HFFc6 (cell line): Measurements from ENCODE around the gene EIF4E3. TPM values are rescaled to one million over a fixed set of nuclear protein-coding genes. Genes with fewer than 3 reads are reported as not detected.

Experiments used
- DNase-seq: peaks from one replicate; pipeline ENCODE4 v3.0.0-alpha.2; 2018
- H3K27ac Mint-ChIP-seq: 2 replicates; pipeline ENCODE4 v1.8.0; 2020; ENCODE audit warnings: mild to moderate bottlenecking, mixed read lengths
- H3K27me3 Mint-ChIP-seq: 2 replicates; pipeline ENCODE4 v1.8.0; 2021; ENCODE audit warnings: mild to moderate bottlenecking, moderate library complexity, mixed read lengths; ENCODE audit not compliant: insufficient read depth
- H3K36me3 Mint-ChIP-seq: 2 replicates; pipeline ENCODE4 v1.8.0; 2021; ENCODE audit warnings: low read depth, mixed read lengths
- H3K4me1 Mint-ChIP-seq: 2 replicates; pipeline ENCODE4 v1.8.0; 2020; ENCODE audit warnings: low read depth, mixed read lengths
- H3K4me3 Mint-ChIP-seq: 2 replicates; pipeline ENCODE4 v1.8.0; 2020; ENCODE audit warnings: mild to moderate bottlenecking, moderate library complexity, mixed read lengths
- H3K9me3 Mint-ChIP-seq: 2 replicates; pipeline ENCODE4 v1.8.0; 2020; ENCODE audit warnings: mild to moderate bottlenecking, mixed read lengths
- CTCF ChIP-seq: fragments of 200-600 bp; sonication (generic); IDR thresholded peaks from 2 replicates; pipeline ENCODE4 v1.5.0; 2021; ENCODE audit warnings: antibody characterized with exemption, mild to moderate bottlenecking
- long read RNA-seq: library from polyadenylated mRNA; unstranded; transcript quantifications from one replicate; pipeline ENCODE4 v2.0.0, GENCODE V29; 2019
- total RNA-seq, 6 experiments: library from RNA; stranded (reverse); fragmentation: NEBNext Ultra II Directional; extraction: Animal tissue kit (Norgen Biotek cat#: 25700); gene quantifications; 2 replicates in 1 of 6; 3 replicates in 5 of 6; pipeline ENCODE4 v1.2.3, GENCODE V29; 2021

The EIF4E3 gene
- total RNA-seq = 1 to 10 TPM in 2 of 6 experiments, under 1 TPM in 4; 0.65 to 1.1 (median 0.94) TPM
- long read RNA-seq = 0 reads

DNA sequence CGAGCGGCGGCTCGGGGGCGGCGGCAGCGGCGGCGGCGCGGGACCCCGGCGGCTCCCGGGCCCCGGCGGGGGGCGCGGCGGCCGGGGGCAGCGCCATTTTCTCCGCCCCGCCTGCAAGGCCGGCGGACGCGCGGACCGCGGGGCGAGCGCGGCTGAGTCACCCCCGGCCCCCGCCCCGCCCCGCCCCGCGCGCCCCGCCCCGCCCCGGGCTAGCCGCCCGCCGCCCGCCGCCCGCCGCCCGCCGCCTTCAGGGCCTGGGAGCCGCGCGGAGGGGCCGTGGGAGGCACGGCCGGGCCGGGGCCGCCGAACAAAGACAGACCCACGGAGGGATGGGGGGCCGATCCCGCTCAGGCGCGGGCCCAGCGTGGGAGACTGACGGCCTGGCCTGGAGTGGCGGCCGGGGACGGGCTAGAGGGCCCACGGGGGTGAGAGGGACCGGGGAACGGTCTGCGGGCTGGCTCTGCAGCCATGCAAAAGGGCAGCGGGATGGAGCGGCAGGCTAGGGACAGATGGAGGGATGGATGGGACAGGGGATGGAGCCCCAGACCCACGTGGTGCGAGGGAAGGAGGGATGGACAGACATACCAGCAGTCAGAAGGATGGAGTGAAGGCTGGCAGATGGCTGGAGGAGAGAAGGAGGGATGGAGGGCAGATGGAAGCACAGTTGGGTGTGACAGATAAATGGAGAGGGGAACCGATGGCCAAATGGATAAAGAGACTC lies at the start of gene EIF4E3:
Gene EIF4E3 (minus strand): TSS at position 132 of the 721 bp plus-strand sequence. CDS start 35 bp downstream, at position 97.
- DNase-seq = no peak
- peaks cover 35% of the 10 kb centered on the region for H3K27me3 Mint-ChIP-seq
- H3K36me3 Mint-ChIP-seq = no peaks in the 10 kb centered on the region
- H3K4me3 Mint-ChIP-seq = peak within 1 kb of the TSS; percentile 62
- peaks cover 17% of the 10 kb centered on the region for H3K4me1 Mint-ChIP-seq
- H3K9me3 Mint-ChIP-seq = no peaks in the 10 kb centered on the region
- no peak within 1 kb of the TSS for H3K27ac Mint-ChIP-seq
- TF ChIP-seq CTCF = no peak

DNA sequence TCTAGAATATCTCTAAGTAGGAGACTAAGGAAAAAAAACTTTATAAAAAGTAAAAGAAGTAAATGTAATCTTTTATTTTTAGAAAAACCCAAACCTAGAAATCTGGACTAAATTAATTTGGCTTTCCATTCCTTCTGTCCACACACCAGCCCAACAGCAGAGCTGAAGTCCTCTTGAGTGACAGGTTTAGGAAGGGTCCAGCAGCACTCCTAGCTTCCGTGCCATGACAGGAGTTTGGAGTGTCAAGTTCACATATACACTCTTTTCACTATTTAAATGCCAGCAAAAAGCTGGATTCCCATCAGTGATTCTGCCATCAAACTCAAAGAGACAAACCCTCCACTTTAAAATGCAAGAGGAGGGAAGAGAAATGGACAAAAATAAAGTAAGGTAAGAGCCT lies 46.7 kb upstream of the EIF4E3 start:
- H3K27me3 Mint-ChIP-seq = peaks cover 27% of the 10 kb centered on the region
- H3K4me3 Mint-ChIP-seq = no peak overlapping the region
- no peak overlapping the region for H3K27ac Mint-ChIP-seq

GRCh38 chr3:71771126-71771525 lies 45.9 kb upstream of the EIF4E3 start:
- Mint-ChIP-seq H3K36me3 (no peaks in the 10 kb centered on the region), H3K9me3 (no peaks in the 10 kb centered on the region), H3K4me1 (no peaks in the 10 kb centered on the region), H3K4me3 (no peak overlapping the region), H3K27ac (no peak overlapping the region), H3K27me3 (peaks cover 27% of the 10 kb centered on the region)
- TF ChIP-seq CTCF = no peak
- no peak for DNase-seq

More for the DNA sequence above, 46.7 kb upstream of the EIF4E3 start:
- TF ChIP-seq CTCF = no peak
- H3K4me1 Mint-ChIP-seq = no peaks in the 10 kb centered on the region
- H3K9me3 Mint-ChIP-seq = no peaks in the 10 kb centered on the region
- no peaks in the 10 kb centered on the region for H3K36me3 Mint-ChIP-seq
- DNase-seq = no peak

DNA sequence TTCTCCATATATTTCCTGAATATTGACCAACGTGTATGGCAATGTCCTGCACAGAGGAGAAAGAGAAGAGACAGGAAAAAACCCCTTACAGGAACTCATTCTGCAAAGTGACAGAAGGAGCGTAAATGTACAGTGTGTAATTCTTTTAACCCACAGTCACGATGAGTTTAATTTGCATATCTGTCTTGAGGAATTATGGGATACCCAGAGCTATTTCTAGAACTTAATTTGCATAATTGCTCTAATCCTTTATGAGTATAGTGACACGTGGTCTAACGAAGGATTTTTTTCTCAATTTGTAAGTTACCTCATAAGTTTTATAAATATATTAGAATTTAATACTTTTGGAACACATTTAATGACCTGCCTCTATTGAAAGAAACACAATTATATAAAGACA lies 38.2 kb upstream of the EIF4E3 start:
- Mint-ChIP-seq H3K27me3 (peaks cover 20% of the 10 kb centered on the region), H3K27ac (no peak overlapping the region), H3K4me3 (no peak overlapping the region), H3K36me3 (no peaks in the 10 kb centered on the region), H3K4me1 (no peaks in the 10 kb centered on the region), H3K9me3 (no peaks in the 10 kb centered on the region)
- TF ChIP-seq CTCF = no peak
- no peak for DNase-seq

- Mint-ChIP-seq H3K4me1 (no peaks in the 10 kb centered on the region), H3K27ac (no peak overlapping the region), H3K27me3 (peaks cover 35% of the 10 kb centered on the region), H3K36me3 (no peaks in the 10 kb centered on the region), H3K9me3 (no peaks in the 10 kb centered on the region), H3K4me3 (no peak overlapping the region)
- DNase-seq = no peak
- no peak for TF ChIP-seq CTCF
Measured at GRCh38 chr3:71760140-71760539, 34.9 kb upstream of the EIF4E3 start.
